Fibroblast of lung (primary cell): ENCODE results near the gene COL6A2. TPM values are rescaled to one million over a fixed set of nuclear protein-coding genes. Genes with fewer than 3 reads are reported as not detected.

Experiments used
- DNase-seq, 2 donors: peaks; one replicate each; pipeline versions ENCODE4 v3.0.0 to v3.0.0-alpha.2; 2010; ENCODE audit warnings: low read depth in 2 of 2
- H2AFZ ChIP-seq: 2 replicates; pipeline ENCODE4 v1.5.1; 2012; ENCODE audit warnings: low read length, control low read depth, inconsistent platforms
- H3K27ac ChIP-seq: 2 replicates; pipeline ENCODE4 v1.5.1; 2011; ENCODE audit warnings: low read length, control low read depth; ENCODE audit not compliant: insufficient read depth
- H3K27me3 ChIP-seq: 2 replicates; pipeline ENCODE4 v1.5.1; 2011; ENCODE audit warnings: mild to moderate bottlenecking, low read length; ENCODE audit not compliant: control insufficient read depth, insufficient read depth
- H3K36me3 ChIP-seq: 2 replicates; pipeline ENCODE4 v1.5.1; 2011; ENCODE audit warnings: low read length; ENCODE audit not compliant: control insufficient read depth, insufficient read depth
- H3K4me1 ChIP-seq: 2 replicates; pipeline ENCODE4 v1.5.1; 2011; ENCODE audit warnings: low read length; ENCODE audit not compliant: control insufficient read depth, insufficient read depth; ENCODE audit errors: extremely low read depth
- H3K4me2 ChIP-seq: 2 replicates; pipeline ENCODE4 v1.5.1; 2011; ENCODE audit warnings: low read length, control low read depth; ENCODE audit not compliant: insufficient read depth; ENCODE audit errors: extremely low read depth
- H3K4me3 ChIP-seq, 4 experiments: fragments of 200-600 bp in 1 of 4; sonication (generic) in 1 of 4; replicated peaks in 1 of 4; 2 replicates each; pipeline ENCODE4 v1.5.1; 2011 to 2016; ENCODE audit warnings: low read length in 4 of 4, low read depth in 3 of 4, mild to moderate bottlenecking in 3 of 4, control low read depth in 2 of 4, inconsistent platforms in 1 of 4, mixed read lengths in 1 of 4; ENCODE audit not compliant: insufficient read depth in 1 of 4; ENCODE audit errors: control extremely low read depth in 1 of 4
- H3K79me2 ChIP-seq: 2 replicates; pipeline ENCODE4 v1.5.1; 2012; ENCODE audit warnings: mild to moderate bottlenecking, low read length, inconsistent platforms; ENCODE audit not compliant: control insufficient read depth, insufficient read depth
- H3K9ac ChIP-seq: 2 replicates; pipeline ENCODE4 v1.5.1; 2011; ENCODE audit warnings: mild to moderate bottlenecking, low read length, control low read depth; ENCODE audit not compliant: insufficient read depth
- H3K9me3 ChIP-seq: 2 replicates; pipeline ENCODE4 v1.5.1; 2012; ENCODE audit warnings: low read depth, low read length; ENCODE audit not compliant: control insufficient read depth, insufficient read depth
- H4K20me1 ChIP-seq: 2 replicates; pipeline ENCODE4 v1.5.1; 2011; ENCODE audit warnings: low read length; ENCODE audit not compliant: control insufficient read depth, insufficient read depth; ENCODE audit errors: extremely low read depth
- EZH2 ChIP-seq: IDR thresholded peaks from 2 replicates; pipeline ENCODE4 v1.5.1; 2012; ENCODE audit warnings: low read length, control low read depth, mild to moderate bottlenecking; ENCODE audit errors: missing control alignments
- polyA plus RNA-seq, 2 donors: library from polyadenylated mRNA; depleted of rRNA in 1 of 2; stranded (reverse) in 1 of 2; unstranded in 1 of 2; fragments of >200 nt; gene quantifications; 2 replicates each; pipeline ENCODE4 v1.2.1, GENCODE V29; 2011 to 2012; ENCODE audit warnings: missing spikeins in 1 of 2
- total RNA-seq: library from RNA; depleted of rRNA; stranded (reverse); fragments of >200 nt; gene quantifications from 2 replicates; pipeline ENCODE4 v1.2.1, GENCODE V29; 2014
- TF ChIP-seq, protein P1 (sequence below), 2 donors: IDR thresholded peaks in 1 of 2; conservative IDR thresholded peaks in 1 of 2; 1 replicate in 1 of 2; 2 replicates in 1 of 2; pipeline ENCODE4 v1.5.1; 2011 to 2012; ENCODE audit warnings: low read length in 2 of 2, control low read depth in 1 of 2, inconsistent platforms in 1 of 2, low read depth in 1 of 2, mild to moderate bottlenecking in 1 of 2

The COL6A2 gene
- total and polyA plus RNA-seq, 2 donors (not counting 1 experiment from before 2014, with no cell fraction given), result 702 to 782 TPM

DNA sequence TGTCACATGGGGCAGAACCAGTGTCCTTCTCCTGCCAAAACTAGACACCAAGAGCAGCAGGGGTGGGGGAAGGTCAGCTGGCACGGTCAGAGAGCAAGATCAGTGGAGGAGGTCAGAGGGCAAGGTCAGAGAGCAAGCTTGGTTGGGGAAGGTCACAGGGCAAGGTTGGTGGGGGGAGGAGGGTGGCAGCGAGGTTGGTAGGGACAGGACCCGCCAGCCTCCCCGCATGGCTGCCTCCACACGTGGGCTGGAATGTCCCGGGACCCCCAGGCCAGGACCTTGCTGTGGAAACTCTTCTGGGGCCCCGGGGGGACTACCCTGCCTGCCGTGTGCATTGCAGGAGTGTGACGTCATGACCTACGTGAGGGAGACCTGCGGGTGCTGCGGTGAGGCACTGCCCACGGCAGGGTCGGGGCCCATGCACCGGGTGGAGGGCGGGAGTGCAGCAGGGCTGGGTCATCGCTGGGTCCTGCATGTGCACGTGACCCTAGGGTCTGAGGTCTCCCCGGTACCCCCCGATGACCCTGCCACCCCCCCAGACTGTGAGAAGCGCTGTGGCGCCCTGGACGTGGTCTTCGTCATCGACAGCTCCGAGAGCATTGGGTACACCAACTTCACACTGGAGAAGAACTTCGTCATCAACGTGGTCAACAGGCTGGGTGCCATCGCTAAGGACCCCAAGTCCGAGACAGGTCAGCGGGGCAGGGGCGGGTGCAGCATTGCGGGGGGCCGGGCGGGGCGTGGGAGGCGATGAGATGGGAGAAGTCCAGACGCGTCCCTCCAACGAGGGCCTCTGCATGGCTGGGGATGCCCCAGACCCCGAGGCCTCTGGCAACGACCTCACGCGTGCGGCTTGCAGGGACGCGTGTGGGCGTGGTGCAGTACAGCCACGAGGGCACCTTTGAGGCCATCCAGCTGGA, 27.3 kb downstream of the COL6A2 start:
- H2AFZ ChIP-seq, result no peak overlapping the region
- H3K27me3 ChIP-seq, result no peaks in the 10 kb centered on the region
- no peak overlapping the region for H3K4me3 ChIP-seq
- H3K4me2 ChIP-seq, result no peak overlapping the region
- no peak overlapping the region for H3K27ac ChIP-seq
- no peak for DNase-seq
- H3K36me3 ChIP-seq, result peaks cover 78% of the 10 kb centered on the region
- H3K9me3 ChIP-seq, result no peaks in the 10 kb centered on the region
- H3K4me1 ChIP-seq, result no peaks in the 10 kb centered on the region
- TF ChIP-seq, protein P1, sequence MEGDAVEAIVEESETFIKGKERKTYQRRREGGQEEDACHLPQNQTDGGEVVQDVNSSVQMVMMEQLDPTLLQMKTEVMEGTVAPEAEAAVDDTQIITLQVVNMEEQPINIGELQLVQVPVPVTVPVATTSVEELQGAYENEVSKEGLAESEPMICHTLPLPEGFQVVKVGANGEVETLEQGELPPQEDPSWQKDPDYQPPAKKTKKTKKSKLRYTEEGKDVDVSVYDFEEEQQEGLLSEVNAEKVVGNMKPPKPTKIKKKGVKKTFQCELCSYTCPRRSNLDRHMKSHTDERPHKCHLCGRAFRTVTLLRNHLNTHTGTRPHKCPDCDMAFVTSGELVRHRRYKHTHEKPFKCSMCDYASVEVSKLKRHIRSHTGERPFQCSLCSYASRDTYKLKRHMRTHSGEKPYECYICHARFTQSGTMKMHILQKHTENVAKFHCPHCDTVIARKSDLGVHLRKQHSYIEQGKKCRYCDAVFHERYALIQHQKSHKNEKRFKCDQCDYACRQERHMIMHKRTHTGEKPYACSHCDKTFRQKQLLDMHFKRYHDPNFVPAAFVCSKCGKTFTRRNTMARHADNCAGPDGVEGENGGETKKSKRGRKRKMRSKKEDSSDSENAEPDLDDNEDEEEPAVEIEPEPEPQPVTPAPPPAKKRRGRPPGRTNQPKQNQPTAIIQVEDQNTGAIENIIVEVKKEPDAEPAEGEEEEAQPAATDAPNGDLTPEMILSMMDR (conservative IDR thresholded peaks at IDR 0.05 in 1 of 2, IDR thresholded peaks at IDR 0.05 in 1 of 2; ENCODE audit: low read depth in 1 of 2, low read length in 2 of 2), result no peak
- no peak for TF ChIP-seq EZH2
- H3K79me2 ChIP-seq, result peaks cover 14% of the 10 kb centered on the region
- no peaks in the 10 kb centered on the region for H4K20me1 ChIP-seq
- H3K9ac ChIP-seq, result no peak overlapping the region

DNA sequence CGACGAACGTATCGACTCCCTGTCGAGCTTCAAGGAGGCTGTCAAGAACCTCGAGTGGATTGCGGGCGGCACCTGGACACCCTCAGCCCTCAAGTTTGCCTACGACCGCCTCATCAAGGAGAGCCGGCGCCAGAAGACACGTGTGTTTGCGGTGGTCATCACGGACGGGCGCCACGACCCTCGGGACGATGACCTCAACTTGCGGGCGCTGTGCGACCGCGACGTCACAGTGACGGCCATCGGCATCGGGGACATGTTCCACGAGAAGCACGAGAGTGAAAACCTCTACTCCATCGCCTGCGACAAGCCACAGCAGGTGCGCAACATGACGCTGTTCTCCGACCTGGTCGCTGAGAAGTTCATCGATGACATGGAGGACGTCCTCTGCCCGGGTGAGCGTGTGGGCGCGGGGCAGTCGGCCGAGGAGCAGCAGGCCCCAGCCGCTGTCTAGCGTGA, 28.0 kb downstream of the COL6A2 start:
- Histone ChIP-seq H3K27ac (no peak overlapping the region), H3K4me3 (no peak overlapping the region), H3K4me2 (no peak overlapping the region), H3K27me3 (no peaks in the 10 kb centered on the region), H3K4me1 (no peaks in the 10 kb centered on the region), H3K9ac (no peak overlapping the region), H3K36me3 (peaks cover 76% of the 10 kb centered on the region), H3K9me3 (no peaks in the 10 kb centered on the region), H2AFZ (no peak overlapping the region), H4K20me1 (no peaks in the 10 kb centered on the region), H3K79me2 (peaks cover 11% of the 10 kb centered on the region)
- TF ChIP-seq EZH2, result no peak
- no peak for DNase-seq

DNA sequence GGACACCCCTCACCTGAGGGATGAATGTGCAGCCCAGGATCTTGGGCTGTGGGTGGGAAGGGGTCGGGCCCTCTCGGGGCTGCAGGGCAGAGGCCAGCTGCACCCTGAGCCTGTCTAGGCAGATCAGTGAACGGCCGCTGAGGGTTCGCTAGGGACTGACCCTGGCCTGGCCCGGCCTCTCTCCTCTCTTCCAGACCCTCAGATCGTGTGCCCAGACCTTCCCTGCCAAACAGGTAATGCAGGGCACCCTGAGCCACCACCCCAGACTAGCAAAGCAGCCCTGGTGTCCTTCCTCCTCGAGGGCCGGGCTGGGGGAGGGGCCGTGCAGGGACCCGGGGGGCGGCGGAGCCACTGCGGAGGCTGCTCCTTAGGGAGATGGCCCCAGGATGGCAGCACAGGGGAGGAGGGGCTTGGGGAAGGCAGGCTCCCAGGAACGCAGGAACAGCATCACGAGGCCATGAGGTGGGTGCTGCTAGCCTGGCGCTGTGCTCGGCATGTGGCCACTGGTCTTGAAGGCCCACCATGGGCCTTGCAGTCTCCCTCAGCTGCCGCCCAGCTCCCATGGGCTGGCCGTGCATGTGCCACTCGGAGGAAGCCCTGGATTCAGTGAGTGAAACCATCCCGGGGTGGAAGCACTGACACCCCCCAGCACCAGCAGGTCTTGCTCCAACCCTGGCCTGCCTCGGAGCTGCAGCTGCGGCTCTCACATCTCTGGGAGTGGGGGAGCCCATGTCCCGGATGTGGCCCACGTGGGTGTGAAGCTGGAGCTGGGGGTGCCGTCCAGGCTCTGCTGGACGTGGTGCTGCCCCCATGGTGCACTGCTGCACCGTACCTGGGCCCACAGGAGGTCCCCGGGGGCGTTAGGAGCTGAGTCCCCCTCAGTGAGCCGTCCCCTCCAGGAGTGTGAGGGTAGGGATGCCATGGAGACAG, 28.7 kb downstream of the COL6A2 start:
- H3K4me1 ChIP-seq, result no peaks in the 10 kb centered on the region
- H3K79me2 ChIP-seq, result peaks cover 9% of the 10 kb centered on the region
- H3K27me3 ChIP-seq, result no peaks in the 10 kb centered on the region
- no peak overlapping the region for H3K4me3 ChIP-seq
- no peak overlapping the region for H2AFZ ChIP-seq
- peaks cover 72% of the 10 kb centered on the region for H3K36me3 ChIP-seq
- H3K9me3 ChIP-seq, result no peaks in the 10 kb centered on the region
- DNase-seq, result no peak
- no peak overlapping the region for H3K4me2 ChIP-seq
- no peak overlapping the region for H3K9ac ChIP-seq
- TF ChIP-seq, protein P1 (conservative IDR thresholded peaks at IDR 0.05 in 1 of 2, IDR thresholded peaks at IDR 0.05 in 1 of 2; ENCODE audit: low read depth in 1 of 2, low read length in 2 of 2), result no peak
- H4K20me1 ChIP-seq, result no peaks in the 10 kb centered on the region
- no peak overlapping the region for H3K27ac ChIP-seq
